GM19193 (cell line): ENCODE data around the gene PACS2.

Source experiments
- POLR2A ChIP-seq: IDR thresholded peaks from 4 replicates; pipeline ENCODE4 v1.6.1; 2011; ENCODE audit not compliant: insufficient read depth, insufficient read length; ENCODE audit errors: extremely low read depth

The PACS2 gene

GRCh38 chr14:105415481-105416428 is 101.2 kb downstream of the PACS2 start:
- no peak for TF ChIP-seq POLR2A

- TF ChIP-seq POLR2A = no peak
These were observed 102.1 kb downstream of the PACS2 start for GRCh38 chr14:105416671-105417070.

DNA sequence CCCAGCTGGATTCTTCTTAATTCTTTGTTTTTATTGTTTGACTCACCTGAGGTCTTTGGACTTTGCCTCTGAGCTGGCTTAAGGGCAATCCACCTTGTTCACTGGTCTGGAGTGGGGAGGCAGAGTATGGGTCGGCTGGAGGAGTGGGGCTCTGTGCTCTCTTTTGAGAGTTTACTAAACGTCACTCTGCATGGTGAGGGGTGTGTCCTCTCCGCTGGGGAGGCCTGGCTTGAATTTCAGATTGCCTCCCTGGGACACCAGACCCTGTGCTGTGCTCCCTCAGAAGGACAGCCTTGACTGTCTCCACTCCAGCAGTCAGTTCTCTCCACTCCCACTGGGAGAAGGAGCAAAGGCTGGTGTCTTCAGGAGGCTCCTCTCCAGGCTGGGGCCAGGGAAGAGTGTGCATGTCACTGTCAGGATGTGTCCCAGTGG is 103.2 kb downstream of the PACS2 start:
- TF ChIP-seq POLR2A = no peak

GRCh38 chr14:105418269-105419194 is 104.0 kb downstream of the PACS2 start:
- TF ChIP-seq POLR2A = no peak

- TF ChIP-seq POLR2A = no peak
These were observed 104.9 kb downstream of the PACS2 start, which contains the start of gene MTA1 for GRCh38 chr14:105419195-105420091. Gene MTA1, plus strand, starts transcription at chr14:105419827. Its CDS starts 209 bp downstream, at chr14:105420036.

DNA sequence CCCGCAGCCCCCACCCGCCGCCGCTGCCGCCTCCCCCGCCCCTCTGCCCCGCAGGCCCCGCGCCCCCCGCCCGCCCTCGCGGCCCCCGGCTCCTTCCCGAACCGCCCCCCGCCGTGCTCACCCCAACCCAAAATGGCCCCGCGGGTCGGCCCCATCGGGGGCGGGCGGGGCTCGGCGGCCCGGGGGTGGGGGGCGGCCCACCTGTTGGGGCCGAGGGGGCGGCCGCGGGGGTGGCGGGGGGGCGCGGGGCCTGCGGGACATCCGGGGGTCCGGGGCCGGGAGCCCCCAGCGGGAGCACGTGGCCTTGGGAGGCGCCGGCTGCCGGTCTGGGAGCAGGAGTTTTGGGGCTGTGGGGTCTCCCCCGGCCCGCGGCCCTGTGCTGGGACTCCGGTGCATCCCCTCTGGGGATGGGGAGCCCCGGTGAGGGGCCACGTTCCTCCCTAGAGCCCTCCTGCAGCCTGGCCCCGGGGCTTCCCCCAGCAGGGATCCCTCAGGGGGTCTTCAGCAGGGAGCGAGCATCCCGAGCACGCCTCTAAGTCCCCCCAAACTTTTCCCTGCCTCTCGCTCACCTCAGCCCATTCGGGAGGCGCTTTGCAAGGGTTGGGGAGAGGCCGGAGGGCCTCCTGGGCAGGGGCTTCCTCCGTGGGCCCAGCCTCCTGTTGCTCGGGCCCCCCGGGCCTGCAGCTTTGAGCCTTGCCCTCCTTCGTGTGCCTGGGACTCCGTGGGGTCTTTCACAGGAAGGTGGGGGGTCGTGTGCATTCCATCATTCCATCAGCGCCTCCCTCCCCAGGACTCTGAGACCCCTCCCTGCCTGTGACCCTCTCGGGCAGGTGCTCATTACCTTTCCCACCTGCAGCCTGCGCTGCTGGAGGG is 105.8 kb downstream of the PACS2 start:
- no peak for TF ChIP-seq POLR2A

- no peak for TF ChIP-seq POLR2A
These were observed 106.6 kb downstream of the PACS2 start for GRCh38 chr14:105420974-105421674.

GRCh38 chr14:105421723-105422615 is 107.4 kb downstream of the PACS2 start:
- no peak for TF ChIP-seq POLR2A

DNA sequence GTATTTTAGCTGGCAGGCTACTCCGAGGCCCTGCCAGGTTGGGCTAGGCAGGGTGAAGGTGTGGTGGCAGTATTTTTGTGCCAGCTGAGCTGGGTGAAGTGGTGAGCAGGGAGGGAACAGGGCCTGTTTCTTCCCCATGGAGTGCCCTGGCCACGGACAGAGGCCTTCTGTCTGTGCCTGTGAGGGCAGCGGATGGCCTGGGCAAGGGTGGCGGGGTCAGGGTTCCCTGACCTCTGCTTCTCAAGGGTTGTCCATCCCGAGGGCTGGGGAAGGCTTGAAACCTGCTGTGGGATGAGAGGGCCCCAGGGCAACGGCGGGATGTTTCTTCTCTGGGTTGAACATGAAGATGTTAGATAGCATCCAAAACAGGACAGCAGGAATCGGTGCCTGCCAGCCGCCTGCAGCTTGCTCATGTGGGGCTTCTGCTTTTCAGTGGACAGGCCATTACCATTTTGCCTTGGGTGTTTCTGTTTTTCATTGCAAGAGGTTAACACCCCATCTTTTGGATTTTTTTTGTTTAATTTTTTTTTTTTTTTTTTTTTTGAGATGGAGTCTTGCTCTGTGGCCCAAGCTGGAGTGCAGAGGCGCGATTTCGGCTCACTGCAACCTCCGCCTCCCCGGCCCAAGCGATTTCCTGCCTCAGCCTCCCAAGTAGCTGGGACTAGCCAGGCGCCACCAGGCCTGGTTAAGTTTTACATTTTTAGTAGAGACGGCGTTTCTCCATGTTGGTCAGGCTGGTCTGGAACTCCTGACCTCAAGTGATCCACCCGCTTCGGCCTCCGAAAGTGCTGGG is 108.3 kb downstream of the PACS2 start:
- TF ChIP-seq POLR2A = no peak

GRCh38 chr14:105423488-105424195 is 109.1 kb downstream of the PACS2 start:
- no peak for TF ChIP-seq POLR2A
